Neural progenitor cell (in vitro differentiated cells): ENCODE results near the gene SNRNP200. TPM values are rescaled to one million over a fixed set of nuclear protein-coding genes. Genes with fewer than 3 reads are reported as not detected.
"Not testable (repeated sequence)": the region's sequence is repeated elsewhere in the genome, so short reads cannot be mapped to it uniquely, and the experiment has no call there.

Experiments used
- DNase-seq: peaks from one replicate; pipeline ENCODE4 v3.0.0-alpha.2; 2016; ENCODE audit warnings: low spot score
- H2AFZ ChIP-seq: fragments of 200-600 bp; sonication (generic); replicated peaks from 2 replicates; pipeline ENCODE4 v1.6.1; 2016; ENCODE audit warnings: antibody characterized with exemption
- H3F3A ChIP-seq: fragments of 200-600 bp; sonication (generic); 2 replicates; pipeline ENCODE4 v1.6.1; 2016; ENCODE audit warnings: antibody characterized with exemption, low read depth
- H3K27ac ChIP-seq: fragments of 200-600 bp; sonication (generic); 2 replicates; pipeline ENCODE4 v1.5.1; 2016; ENCODE audit warnings: mild to moderate bottlenecking
- H3K27me3 ChIP-seq: fragments of 200-600 bp; sonication (generic); 2 replicates; pipeline ENCODE4 v1.6.1; 2016; ENCODE audit warnings: mild to moderate bottlenecking, moderate library complexity
- H3K36me3 ChIP-seq: fragments of 200-600 bp; sonication (generic); 2 replicates; pipeline ENCODE4 v1.5.1; 2016
- H3K4me1 ChIP-seq: fragments of 200-600 bp; sonication (generic); 2 replicates; pipeline ENCODE4 v1.6.1; 2016; ENCODE audit warnings: mixed run types
- H3K4me2 ChIP-seq: fragments of 200-600 bp; sonication (generic); 2 replicates; pipeline ENCODE4 v1.6.1; 2016
- H3K4me3 ChIP-seq: fragments of 200-600 bp; sonication (generic); 2 replicates; pipeline ENCODE4 v1.5.1; 2016
- H3K79me2 ChIP-seq: fragments of 200-600 bp; sonication (generic); 2 replicates; pipeline ENCODE4 v1.6.1; 2016; ENCODE audit warnings: low read depth
- H3K9ac ChIP-seq: fragments of 200-600 bp; sonication (generic); 2 replicates; pipeline ENCODE4 v1.6.1; 2016
- H3K9me3 ChIP-seq: fragments of 200-600 bp; sonication (generic); 2 replicates; pipeline ENCODE4 v1.5.1; 2016; ENCODE audit warnings: low read depth
- H4K20me1 ChIP-seq: fragments of 200-600 bp; sonication (generic); 2 replicates; pipeline ENCODE4 v1.6.1; 2016; ENCODE audit warnings: low read depth
- H3K27ac Mint-ChIP-seq: 3 replicates; pipeline ENCODE4 v1.8.0; 2021; ENCODE audit warnings: mixed read lengths
- H3K27me3 Mint-ChIP-seq: 2 replicates; pipeline ENCODE4 v1.8.0; 2022; ENCODE audit warnings: low read depth, mild to moderate bottlenecking, inconsistent platforms, moderate library complexity, mixed read lengths; ENCODE audit not compliant: insufficient read depth
- H3K36me3 Mint-ChIP-seq: 3 replicates; pipeline ENCODE4 v1.8.0; 2021; ENCODE audit warnings: mixed read lengths
- H3K4me1 Mint-ChIP-seq: 3 replicates; pipeline ENCODE4 v1.8.0; 2021; ENCODE audit warnings: mixed read lengths
- H3K4me3 Mint-ChIP-seq: 3 replicates; pipeline ENCODE4 v1.8.0; 2021; ENCODE audit warnings: mild to moderate bottlenecking, moderate library complexity, mixed read lengths
- H3K9me3 Mint-ChIP-seq: 3 replicates; pipeline ENCODE4 v1.8.0; 2020; ENCODE audit warnings: mixed read lengths
- EZH2 ChIP-seq: fragments of 200-600 bp; sonication (generic); IDR thresholded peaks from 2 replicates; pipeline ENCODE4 v1.6.1; 2017; ENCODE audit warnings: antibody characterized with exemption, mild to moderate bottlenecking, moderate library complexity
- EZH2phosphoT487 ChIP-seq: fragments of 200-600 bp; sonication (generic); IDR thresholded peaks from 2 replicates; pipeline ENCODE4 v1.6.1; 2017; ENCODE audit warnings: antibody characterized with exemption
- total RNA-seq: library from RNA; depleted of rRNA; stranded (reverse); fragments of >200 nt; gene quantifications from 2 replicates; pipeline ENCODE4 v1.2.3, GENCODE V29; 2015; ENCODE audit warnings: low replicate concordance
- TF ChIP-seq, protein P1 (sequence below): fragments of 200-600 bp; sonication (generic); IDR thresholded peaks from 2 replicates; pipeline ENCODE4 v1.5.1; 2017; ENCODE audit warnings: antibody characterized with exemption, mild to moderate bottlenecking

Gene SNRNP200
- total RNA-seq, 1 donor from 2014 or later: 94.3 TPM

DNA sequence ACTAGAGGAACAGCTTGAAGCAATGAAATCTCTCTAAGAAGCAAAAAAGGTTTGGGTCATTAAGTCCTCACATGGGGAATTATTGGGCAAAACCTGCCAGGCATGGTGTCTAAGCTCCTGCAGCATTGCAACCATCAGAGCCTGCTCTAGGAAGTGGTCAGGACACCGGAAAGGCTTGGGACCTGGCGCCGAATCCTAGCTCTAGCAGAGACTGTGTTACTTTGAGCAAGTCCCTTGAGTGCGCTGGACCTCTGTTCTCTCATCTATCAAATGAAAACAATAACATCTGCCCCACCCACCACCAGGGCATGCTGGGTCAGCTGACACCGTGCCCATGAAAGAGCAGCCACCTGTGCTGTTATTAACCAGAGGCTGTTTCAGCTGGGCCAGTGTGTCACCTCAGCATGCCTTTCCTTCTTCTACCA is 45.8 kb downstream of the SNRNP200 start:
- DNase-seq: no peak
- no peak overlapping the region for H3K4me2 ChIP-seq
- no peaks in the 10 kb centered on the region for H3K4me1 ChIP-seq
- peaks cover 19% of the 10 kb centered on the region for H3K79me2 ChIP-seq
- H3K9me3 ChIP-seq: no peaks in the 10 kb centered on the region
- H3K27me3 Mint-ChIP-seq: no peaks in the 10 kb centered on the region
- H3K4me3 Mint-ChIP-seq: no peak overlapping the region
- no peaks in the 10 kb centered on the region for H3K36me3 ChIP-seq
- H3K4me3 ChIP-seq: no peak overlapping the region
- H3K9ac ChIP-seq: no peak overlapping the region
- no peaks in the 10 kb centered on the region for H3K9me3 Mint-ChIP-seq
- peaks cover 21% of the 10 kb centered on the region for H4K20me1 ChIP-seq
- no peak overlapping the region for H3K27ac ChIP-seq
- peaks cover 2% of the 10 kb centered on the region for H3K36me3 Mint-ChIP-seq
- no peak overlapping the region for H3K27ac Mint-ChIP-seq
- H2AFZ ChIP-seq: no peak overlapping the region
- no peaks in the 10 kb centered on the region for H3F3A ChIP-seq
- H3K4me1 Mint-ChIP-seq: peaks cover 24% of the 10 kb centered on the region
- H3K27me3 ChIP-seq: no peaks in the 10 kb centered on the region
- TF ChIP-seq EZH2 (no peak), EZH2phosphoT487 (no peak)
- TF ChIP-seq, protein P1, sequence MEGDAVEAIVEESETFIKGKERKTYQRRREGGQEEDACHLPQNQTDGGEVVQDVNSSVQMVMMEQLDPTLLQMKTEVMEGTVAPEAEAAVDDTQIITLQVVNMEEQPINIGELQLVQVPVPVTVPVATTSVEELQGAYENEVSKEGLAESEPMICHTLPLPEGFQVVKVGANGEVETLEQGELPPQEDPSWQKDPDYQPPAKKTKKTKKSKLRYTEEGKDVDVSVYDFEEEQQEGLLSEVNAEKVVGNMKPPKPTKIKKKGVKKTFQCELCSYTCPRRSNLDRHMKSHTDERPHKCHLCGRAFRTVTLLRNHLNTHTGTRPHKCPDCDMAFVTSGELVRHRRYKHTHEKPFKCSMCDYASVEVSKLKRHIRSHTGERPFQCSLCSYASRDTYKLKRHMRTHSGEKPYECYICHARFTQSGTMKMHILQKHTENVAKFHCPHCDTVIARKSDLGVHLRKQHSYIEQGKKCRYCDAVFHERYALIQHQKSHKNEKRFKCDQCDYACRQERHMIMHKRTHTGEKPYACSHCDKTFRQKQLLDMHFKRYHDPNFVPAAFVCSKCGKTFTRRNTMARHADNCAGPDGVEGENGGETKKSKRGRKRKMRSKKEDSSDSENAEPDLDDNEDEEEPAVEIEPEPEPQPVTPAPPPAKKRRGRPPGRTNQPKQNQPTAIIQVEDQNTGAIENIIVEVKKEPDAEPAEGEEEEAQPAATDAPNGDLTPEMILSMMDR: no peak

DNA sequence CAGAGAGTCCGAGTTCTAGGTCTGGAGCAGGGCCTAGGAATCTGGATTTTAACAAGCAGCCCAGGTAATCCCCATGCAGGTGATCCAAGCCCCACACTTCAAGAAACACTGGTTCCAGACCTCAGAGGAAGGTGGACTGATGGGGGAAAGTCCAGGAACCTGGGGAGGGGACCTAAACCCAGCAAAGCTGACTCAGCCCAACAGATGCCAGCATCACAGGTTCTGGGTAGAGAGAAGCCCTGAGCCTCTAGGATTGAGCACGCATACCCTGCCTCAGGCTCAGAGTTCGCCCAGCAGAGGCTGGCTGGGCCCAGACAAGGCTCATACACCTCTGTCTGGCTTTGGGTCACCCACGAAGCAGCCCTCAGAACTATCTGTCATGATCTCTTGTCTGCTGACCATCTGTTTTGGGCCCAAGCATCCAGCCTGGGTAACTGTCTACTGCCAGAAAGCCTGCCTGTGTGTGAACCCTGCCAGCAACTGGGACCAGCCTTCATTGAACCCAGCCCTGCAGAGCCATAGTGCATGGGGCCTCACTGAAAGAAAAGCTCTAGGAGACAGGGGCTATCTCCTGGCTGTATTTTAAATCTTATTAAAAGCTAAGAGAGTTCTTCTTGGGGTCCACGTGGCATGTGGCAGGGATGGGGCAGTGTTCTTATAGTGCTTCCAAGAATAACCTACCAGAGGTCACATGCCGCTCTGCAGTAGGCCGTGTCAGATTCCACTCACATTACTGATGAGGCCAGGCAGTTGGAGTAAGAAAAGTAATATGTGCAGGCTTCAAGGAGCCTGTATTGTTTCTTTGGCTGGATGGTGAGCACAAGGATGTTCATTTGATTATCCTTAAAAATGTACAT is 47.0 kb downstream of the SNRNP200 start:
- no peak overlapping the region for H2AFZ ChIP-seq
- no peak overlapping the region for H3K9ac ChIP-seq
- H3F3A ChIP-seq: no peaks in the 10 kb centered on the region
- no peaks in the 10 kb centered on the region for H3K27me3 ChIP-seq
- no peaks in the 10 kb centered on the region for H3K9me3 ChIP-seq
- Mint-ChIP-seq H3K4me3 (no peak overlapping the region), H3K4me1 (peaks cover 15% of the 10 kb centered on the region), H3K27ac (no peak overlapping the region), H3K9me3 (no peaks in the 10 kb centered on the region), H3K36me3 (peaks cover 9% of the 10 kb centered on the region), H3K27me3 (no peaks in the 10 kb centered on the region)
- no peak overlapping the region for H3K27ac ChIP-seq
- TF ChIP-seq EZH2phosphoT487 (no peak), EZH2 (no peak)
- TF ChIP-seq, protein P1: no peak
- no peaks in the 10 kb centered on the region for H3K4me1 ChIP-seq
- H3K79me2 ChIP-seq: peaks cover 7% of the 10 kb centered on the region
- no peak overlapping the region for H3K4me3 ChIP-seq
- no peak overlapping the region for H3K4me2 ChIP-seq
- H3K36me3 ChIP-seq: no peaks in the 10 kb centered on the region
- DNase-seq: no peak
- H4K20me1 ChIP-seq: peaks cover 10% of the 10 kb centered on the region

DNA sequence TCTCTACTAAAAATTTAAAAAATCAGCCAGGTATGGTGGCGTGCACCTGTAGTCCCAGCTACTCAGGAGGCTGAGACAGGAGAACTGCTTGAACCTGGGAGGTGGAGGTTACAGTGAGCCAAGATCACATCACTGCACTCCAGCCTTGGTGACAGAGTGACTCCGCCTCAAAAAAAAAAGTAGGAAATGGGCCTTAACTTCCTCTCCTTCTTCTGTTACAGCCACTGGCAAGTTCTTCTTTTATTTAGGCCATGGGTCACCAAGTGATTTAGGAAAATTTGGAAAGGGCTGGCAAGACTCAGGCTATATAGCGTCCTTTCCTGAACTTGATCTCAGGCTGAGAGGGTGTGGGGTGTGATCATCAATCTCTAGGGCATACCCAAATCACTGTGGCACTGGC is 47.6 kb downstream of the SNRNP200 start:
- not testable (repeated sequence) for H3K9ac ChIP-seq, H3K4me2 ChIP-seq, H3F3A ChIP-seq, H3K27me3 Mint-ChIP-seq, DNase-seq, H3K79me2 ChIP-seq, H3K9me3 Mint-ChIP-seq, H3K36me3 ChIP-seq, H3K4me1 ChIP-seq, H3K9me3 ChIP-seq, H2AFZ ChIP-seq, H3K27me3 ChIP-seq, H3K27ac Mint-ChIP-seq, H3K4me3 ChIP-seq, H3K4me3 Mint-ChIP-seq, H4K20me1 ChIP-seq, H3K27ac ChIP-seq, H3K36me3 Mint-ChIP-seq
- H3K4me1 Mint-ChIP-seq: peaks cover 15% of the 10 kb centered on the region

DNA sequence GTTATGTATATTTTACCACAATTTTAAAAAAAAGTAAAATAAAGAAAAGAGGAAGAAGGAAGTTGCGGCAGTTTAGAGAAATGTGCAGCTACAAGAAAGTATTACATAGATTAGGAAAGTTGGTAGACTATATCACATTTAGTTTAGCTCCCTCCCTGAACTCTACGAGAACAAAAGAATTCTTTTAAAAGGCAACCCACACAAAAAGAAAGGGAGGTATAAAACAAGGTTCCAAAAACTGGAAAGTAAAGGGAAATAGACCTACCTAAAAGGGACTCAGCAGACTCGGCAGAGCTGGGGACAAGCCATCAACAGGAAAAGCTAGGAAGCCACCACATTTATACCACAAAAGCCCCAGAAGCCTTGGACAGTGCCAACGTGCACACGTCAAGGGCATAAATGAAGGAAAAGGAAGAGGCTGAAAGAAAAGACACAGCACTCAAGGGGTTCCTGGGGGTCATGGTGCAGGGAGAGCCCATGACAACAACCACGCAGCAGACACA is 48.7 kb downstream of the SNRNP200 start:
- Histone ChIP-seq H4K20me1 (peaks cover 5% of the 10 kb centered on the region), H3K4me3 (no peak overlapping the region), H3K27ac (no peak overlapping the region), H3K9ac (no peak overlapping the region), H3K9me3 (no peaks in the 10 kb centered on the region), H2AFZ (no peak overlapping the region), H3K27me3 (no peaks in the 10 kb centered on the region), H3K4me2 (no peak overlapping the region), H3K79me2 (peaks cover 6% of the 10 kb centered on the region), H3K36me3 (no peaks in the 10 kb centered on the region), H3F3A (peaks cover 2% of the 10 kb centered on the region), H3K4me1 (no peaks in the 10 kb centered on the region)
- no peak overlapping the region for H3K27ac Mint-ChIP-seq
- peaks cover 2% of the 10 kb centered on the region for H3K27me3 Mint-ChIP-seq
- no peak for DNase-seq
- no peak for TF ChIP-seq EZH2
- TF ChIP-seq, protein P1: no peak
- no peak for TF ChIP-seq EZH2phosphoT487
- H3K4me3 Mint-ChIP-seq: no peak overlapping the region
- no peaks in the 10 kb centered on the region for H3K9me3 Mint-ChIP-seq
- H3K36me3 Mint-ChIP-seq: peaks cover 12% of the 10 kb centered on the region
- peaks cover 22% of the 10 kb centered on the region for H3K4me1 Mint-ChIP-seq
